ENCODE measurements around the gene ADGRL3.

The ADGRL3 gene

GRCh38 chr4:61301271-61301670 is 101.1 kb downstream of the ADGRL3 start:
- no peaks in the 10 kb centered on the region for H3K27me3 ChIP-seq (ENCODE audit: insufficient read depth, low read length)
- H2AFZ ChIP-seq (ENCODE audit: low read depth, low read length), result no peak overlapping the region
- H3K4me3 ChIP-seq (ENCODE audit: low read length), result no peak overlapping the region
- peaks cover 9% of the 10 kb centered on the region for H3K4me1 ChIP-seq (ENCODE audit: insufficient read depth, low read length)
- H3K9me3 ChIP-seq (ENCODE audit: low read length), result no peaks in the 10 kb centered on the region
- no peaks in the 10 kb centered on the region for H3K36me3 ChIP-seq (ENCODE audit: insufficient read depth, low read length)

GRCh38 chr4:61308033-61308432 is 107.9 kb downstream of the ADGRL3 start:
- Histone ChIP-seq H2AFZ (ENCODE audit: low read depth, low read length) (no peak overlapping the region), H3K27me3 (ENCODE audit: insufficient read depth, low read length) (no peaks in the 10 kb centered on the region), H3K9me3 (ENCODE audit: low read length) (no peaks in the 10 kb centered on the region), H3K4me3 (ENCODE audit: low read length) (no peak overlapping the region), H3K4me1 (ENCODE audit: insufficient read depth, low read length) (no peaks in the 10 kb centered on the region), H3K36me3 (ENCODE audit: insufficient read depth, low read length) (no peaks in the 10 kb centered on the region)

- peaks cover 2% of the 10 kb centered on the region for H3K9me3 ChIP-seq (ENCODE audit: low read length)
- no peak overlapping the region for H2AFZ ChIP-seq (ENCODE audit: low read depth, low read length)
- H3K27me3 ChIP-seq (ENCODE audit: insufficient read depth, low read length), result no peaks in the 10 kb centered on the region
- no peak overlapping the region for H3K4me3 ChIP-seq (ENCODE audit: low read length)
- H3K36me3 ChIP-seq (ENCODE audit: insufficient read depth, low read length), result no peaks in the 10 kb centered on the region
- H3K4me1 ChIP-seq (ENCODE audit: insufficient read depth, low read length), result no peaks in the 10 kb centered on the region
Measured at GRCh38 chr4:61309616-61310015, 109.5 kb downstream of the ADGRL3 start.

- Histone ChIP-seq H2AFZ (ENCODE audit: low read depth, low read length) (no peak overlapping the region), H3K4me3 (ENCODE audit: low read length) (no peak overlapping the region), H3K4me1 (ENCODE audit: insufficient read depth, low read length) (no peaks in the 10 kb centered on the region), H3K27me3 (ENCODE audit: insufficient read depth, low read length) (no peaks in the 10 kb centered on the region), H3K36me3 (ENCODE audit: insufficient read depth, low read length) (no peaks in the 10 kb centered on the region), H3K9me3 (ENCODE audit: low read length) (peaks cover 2% of the 10 kb centered on the region)
Measured at GRCh38 chr4:61312526-61312925, 112.4 kb downstream of the ADGRL3 start.

GRCh38 chr4:61318431-61318830 is 118.3 kb downstream of the ADGRL3 start:
- peaks cover 11% of the 10 kb centered on the region for H3K9me3 ChIP-seq (ENCODE audit: low read length)
- H3K4me3 ChIP-seq (ENCODE audit: low read length), result no peak overlapping the region

GRCh38 chr4:61319156-61319555 is 119.0 kb downstream of the ADGRL3 start:
- Histone ChIP-seq H3K36me3 (ENCODE audit: insufficient read depth, low read length) (peaks cover 8% of the 10 kb centered on the region), H3K4me3 (ENCODE audit: low read length) (no peak overlapping the region), H3K27me3 (ENCODE audit: insufficient read depth, low read length) (no peaks in the 10 kb centered on the region)

More at GRCh38 chr4:61318431-61318830, 118.3 kb downstream of the ADGRL3 start:
- Histone ChIP-seq H2AFZ (ENCODE audit: low read depth, low read length) (no peak overlapping the region), H3K36me3 (ENCODE audit: insufficient read depth, low read length) (peaks cover 5% of the 10 kb centered on the region), H3K27me3 (ENCODE audit: insufficient read depth, low read length) (no peaks in the 10 kb centered on the region), H3K4me1 (ENCODE audit: insufficient read depth, low read length) (no peaks in the 10 kb centered on the region)

GRCh38 chr4:61320154-61320553 is 120.0 kb downstream of the ADGRL3 start:
- H3K9me3 ChIP-seq (ENCODE audit: low read length), result peaks cover 14% of the 10 kb centered on the region
- H3K4me3 ChIP-seq (ENCODE audit: low read length), result no peak overlapping the region
- H3K4me1 ChIP-seq (ENCODE audit: insufficient read depth, low read length), result no peaks in the 10 kb centered on the region
- H3K27me3 ChIP-seq (ENCODE audit: insufficient read depth, low read length), result no peaks in the 10 kb centered on the region
- peaks cover 8% of the 10 kb centered on the region for H3K36me3 ChIP-seq (ENCODE audit: insufficient read depth, low read length)
- H2AFZ ChIP-seq (ENCODE audit: low read depth, low read length), result no peak overlapping the region

More at GRCh38 chr4:61319156-61319555, 119.0 kb downstream of the ADGRL3 start:
- H3K9me3 ChIP-seq (ENCODE audit: low read length), result peaks cover 14% of the 10 kb centered on the region
- no peaks in the 10 kb centered on the region for H3K4me1 ChIP-seq (ENCODE audit: insufficient read depth, low read length)
- no peak overlapping the region for H2AFZ ChIP-seq (ENCODE audit: low read depth, low read length)

GRCh38 chr4:61320631-61321030 is 120.5 kb downstream of the ADGRL3 start:
- H3K27me3 ChIP-seq (ENCODE audit: insufficient read depth, low read length), result no peaks in the 10 kb centered on the region
- no peak overlapping the region for H2AFZ ChIP-seq (ENCODE audit: low read depth, low read length)
- no peak overlapping the region for H3K4me3 ChIP-seq (ENCODE audit: low read length)
- no peaks in the 10 kb centered on the region for H3K4me1 ChIP-seq (ENCODE audit: insufficient read depth, low read length)
- peaks cover 14% of the 10 kb centered on the region for H3K9me3 ChIP-seq (ENCODE audit: low read length)
- H3K36me3 ChIP-seq (ENCODE audit: insufficient read depth, low read length), result peaks cover 8% of the 10 kb centered on the region

- Histone ChIP-seq H3K4me1 (ENCODE audit: insufficient read depth, low read length) (peaks cover 34% of the 10 kb centered on the region), H3K4me3 (ENCODE audit: low read length) (no peak overlapping the region), H3K27me3 (ENCODE audit: insufficient read depth, low read length) (no peaks in the 10 kb centered on the region), H3K9me3 (ENCODE audit: low read length) (peaks cover 7% of the 10 kb centered on the region), H3K36me3 (ENCODE audit: insufficient read depth, low read length) (peaks cover 5% of the 10 kb centered on the region), H2AFZ (ENCODE audit: low read depth, low read length) (no peak overlapping the region)
Measured at GRCh38 chr4:61332693-61333092, 132.6 kb downstream of the ADGRL3 start.

GRCh38 chr4:61333490-61333889 is 133.4 kb downstream of the ADGRL3 start:
- H3K27me3 ChIP-seq (ENCODE audit: insufficient read depth, low read length), result no peaks in the 10 kb centered on the region

GRCh38 chr4:61335241-61335763 is 135.2 kb downstream of the ADGRL3 start:
- H2AFZ ChIP-seq (ENCODE audit: low read depth, low read length), result no peak overlapping the region
- H3K4me1 ChIP-seq (ENCODE audit: insufficient read depth, low read length), result peaks cover 34% of the 10 kb centered on the region
- H3K4me3 ChIP-seq (ENCODE audit: low read length), result no peak overlapping the region
- H3K27me3 ChIP-seq (ENCODE audit: insufficient read depth, low read length), result no peaks in the 10 kb centered on the region
- peaks cover 2% of the 10 kb centered on the region for H3K9me3 ChIP-seq (ENCODE audit: low read length)
- peaks cover 6% of the 10 kb centered on the region for H3K36me3 ChIP-seq (ENCODE audit: insufficient read depth, low read length)

More at GRCh38 chr4:61333490-61333889, 133.4 kb downstream of the ADGRL3 start:
- Histone ChIP-seq H2AFZ (ENCODE audit: low read depth, low read length) (no peak overlapping the region), H3K9me3 (ENCODE audit: low read length) (peaks cover 7% of the 10 kb centered on the region), H3K36me3 (ENCODE audit: insufficient read depth, low read length) (peaks cover 5% of the 10 kb centered on the region), H3K4me1 (ENCODE audit: insufficient read depth, low read length) (peaks cover 34% of the 10 kb centered on the region), H3K4me3 (ENCODE audit: low read length) (no peak overlapping the region)

GRCh38 chr4:61336488-61336887 is 136.4 kb downstream of the ADGRL3 start:
- H2AFZ ChIP-seq (ENCODE audit: low read depth, low read length), result no peak overlapping the region
- peaks cover 2% of the 10 kb centered on the region for H3K36me3 ChIP-seq (ENCODE audit: insufficient read depth, low read length)
- no peaks in the 10 kb centered on the region for H3K27me3 ChIP-seq (ENCODE audit: insufficient read depth, low read length)
- H3K4me1 ChIP-seq (ENCODE audit: insufficient read depth, low read length), result peaks cover 34% of the 10 kb centered on the region
- no peak overlapping the region for H3K4me3 ChIP-seq (ENCODE audit: low read length)
- H3K9me3 ChIP-seq (ENCODE audit: low read length), result no peaks in the 10 kb centered on the region

- H3K36me3 ChIP-seq (ENCODE audit: insufficient read depth, low read length), result peaks cover 2% of the 10 kb centered on the region
- H3K4me1 ChIP-seq (ENCODE audit: insufficient read depth, low read length), result peaks cover 34% of the 10 kb centered on the region
- H3K27me3 ChIP-seq (ENCODE audit: insufficient read depth, low read length), result no peaks in the 10 kb centered on the region
- no peaks in the 10 kb centered on the region for H3K9me3 ChIP-seq (ENCODE audit: low read length)
- H3K4me3 ChIP-seq (ENCODE audit: low read length), result no peak overlapping the region
- no peak overlapping the region for H2AFZ ChIP-seq (ENCODE audit: low read depth, low read length)
Measured at GRCh38 chr4:61336916-61337315, 136.8 kb downstream of the ADGRL3 start.

GRCh38 chr4:61342061-61342460 is 141.9 kb downstream of the ADGRL3 start:
- H2AFZ ChIP-seq (ENCODE audit: low read depth, low read length), result no peak overlapping the region
- H3K27me3 ChIP-seq (ENCODE audit: insufficient read depth, low read length), result no peaks in the 10 kb centered on the region
- H3K36me3 ChIP-seq (ENCODE audit: insufficient read depth, low read length), result peaks cover 2% of the 10 kb centered on the region
- H3K4me1 ChIP-seq (ENCODE audit: insufficient read depth, low read length), result peaks cover 21% of the 10 kb centered on the region
- H3K4me3 ChIP-seq (ENCODE audit: low read length), result no peak overlapping the region
- H3K9me3 ChIP-seq (ENCODE audit: low read length), result no peaks in the 10 kb centered on the region
